HEK293 (cell line): ENCODE results near the gene LSP1.

Experiments used
- CTCF ChIP-seq: fragments of 450-650 bp; formaldehyde crosslinking; IDR thresholded peaks from 2 replicates; pipeline ENCODE4 v1.5.1; 2016; ENCODE audit warnings: missing biosample characterization, missing genetic modification characterization
- KLF17 ChIP-seq: fragments of 450-650 bp; formaldehyde crosslinking; IDR thresholded peaks from 2 replicates; pipeline ENCODE4 v1.5.1; 2016; ENCODE audit warnings: missing biosample characterization, missing genetic modification characterization
- SETDB1 ChIP-seq: IDR thresholded peaks from one replicate; pipeline ENCODE4 v1.6.1; 2017; ENCODE audit warnings: mild to moderate bottlenecking, low read length, moderate library complexity, mixed read lengths; ENCODE audit not compliant: insufficient read length
- ZNF398 ChIP-seq: fragments of 450-650 bp; formaldehyde crosslinking; IDR thresholded peaks from 2 replicates; pipeline ENCODE4 v1.5.1; 2017; ENCODE audit warnings: missing biosample characterization, missing genetic modification characterization

GRCh38 chr11:1845095-1845429 lies 7.8 kb upstream of the LSP1 start:
- no peak for TF ChIP-seq KLF17 (tag by site-specific recombination)
- no peak for TF ChIP-seq ZNF398 (tag by site-specific recombination)
- no peak for TF ChIP-seq SETDB1
- TF ChIP-seq CTCF (tag by site-specific recombination), result no peak
